ENCODE results near the gene SLIT3.

GRCh38 chr5:168876419-168876818 lies 424.5 kb downstream of the SLIT3 start:
- TF ChIP-seq OSR1 (CRISPR knock-in tag; IDR thresholded peaks at IDR 0.05) (no peak), CSRNP3 (CRISPR knock-in tag; IDR thresholded peaks at IDR 0.05) (no peak), ISL1 (CRISPR knock-in tag; IDR thresholded peaks at IDR 0.05) (no peak), BACH2 (CRISPR knock-in tag; IDR thresholded peaks at IDR 0.05; ENCODE audit: borderline replicate concordance) (no peak), TCF4 (CRISPR knock-in tag; IDR thresholded peaks at IDR 0.05; ENCODE audit: borderline replicate concordance) (no peak), CSDC2 (CRISPR knock-in tag; IDR thresholded peaks at IDR 0.05) (no peak), PATZ1 (CRISPR knock-in tag; IDR thresholded peaks at IDR 0.05; ENCODE audit: borderline replicate concordance) (no peak), RARB (CRISPR knock-in tag; IDR thresholded peaks at IDR 0.05) (no peak)

Measured in SK-N-SH treated with all-trans-retinoic acid at 6 μM for 48 hours (cell line).